ENCODE results near the gene FAF1. TPM values are rescaled to one million over a fixed set of nuclear protein-coding genes. Genes with fewer than 3 reads are reported as not detected.
"Not testable (repeated sequence)": the region's sequence is repeated elsewhere in the genome, so short reads cannot be mapped to it uniquely, and the experiment has no call there.

FAF1 gene
- 10 to 100 TPM; 25.1 to 55.7 (median 38.8) TPM for total RNA-seq

- 0 to 1% methylated on average over 11 to 34 of the region's 80 CpGs for WGBS, 2 donors
- no peaks in the 10 kb centered on the region for H3K36me3 ChIP-seq
- H3K4me3 ChIP-seq: peak within 1 kb of the TSS; percentile 53 to 86 (median 69)
- H3K4me1 ChIP-seq: peaks cover 0 to 26% (median 9%) of the 10 kb centered on the region in 4 donors
- DNase-seq (ENCODE audit: low spot score in 2 of 2): peak; percentile 95
- H3K27me3 ChIP-seq: no peaks in the 10 kb centered on the region
- no peaks in the 10 kb centered on the region for H3K9me3 ChIP-seq
- TF ChIP-seq POLR2A (IDR thresholded peaks at IDR 0.05) (peak; percentile 66 to 83), EP300 (IDR thresholded peaks at IDR 0.05) (peak; percentile 76 to 98)
- TF ChIP-seq, protein P1, sequence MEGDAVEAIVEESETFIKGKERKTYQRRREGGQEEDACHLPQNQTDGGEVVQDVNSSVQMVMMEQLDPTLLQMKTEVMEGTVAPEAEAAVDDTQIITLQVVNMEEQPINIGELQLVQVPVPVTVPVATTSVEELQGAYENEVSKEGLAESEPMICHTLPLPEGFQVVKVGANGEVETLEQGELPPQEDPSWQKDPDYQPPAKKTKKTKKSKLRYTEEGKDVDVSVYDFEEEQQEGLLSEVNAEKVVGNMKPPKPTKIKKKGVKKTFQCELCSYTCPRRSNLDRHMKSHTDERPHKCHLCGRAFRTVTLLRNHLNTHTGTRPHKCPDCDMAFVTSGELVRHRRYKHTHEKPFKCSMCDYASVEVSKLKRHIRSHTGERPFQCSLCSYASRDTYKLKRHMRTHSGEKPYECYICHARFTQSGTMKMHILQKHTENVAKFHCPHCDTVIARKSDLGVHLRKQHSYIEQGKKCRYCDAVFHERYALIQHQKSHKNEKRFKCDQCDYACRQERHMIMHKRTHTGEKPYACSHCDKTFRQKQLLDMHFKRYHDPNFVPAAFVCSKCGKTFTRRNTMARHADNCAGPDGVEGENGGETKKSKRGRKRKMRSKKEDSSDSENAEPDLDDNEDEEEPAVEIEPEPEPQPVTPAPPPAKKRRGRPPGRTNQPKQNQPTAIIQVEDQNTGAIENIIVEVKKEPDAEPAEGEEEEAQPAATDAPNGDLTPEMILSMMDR (IDR thresholded peaks at IDR 0.05): peak in 4 of 5 experiments; percentile 12 to 71 (median 46)
- H3K27ac ChIP-seq: peak within 1 kb of the TSS; percentile 81 to 93 (median 84)
These were observed at the start of gene FAF1 for GRCh38 chr1:50959913-50960844. Gene FAF1 (minus strand): TSS chr1:50960267. CDS start chr1:50959811, 456 bp downstream.

DNA sequence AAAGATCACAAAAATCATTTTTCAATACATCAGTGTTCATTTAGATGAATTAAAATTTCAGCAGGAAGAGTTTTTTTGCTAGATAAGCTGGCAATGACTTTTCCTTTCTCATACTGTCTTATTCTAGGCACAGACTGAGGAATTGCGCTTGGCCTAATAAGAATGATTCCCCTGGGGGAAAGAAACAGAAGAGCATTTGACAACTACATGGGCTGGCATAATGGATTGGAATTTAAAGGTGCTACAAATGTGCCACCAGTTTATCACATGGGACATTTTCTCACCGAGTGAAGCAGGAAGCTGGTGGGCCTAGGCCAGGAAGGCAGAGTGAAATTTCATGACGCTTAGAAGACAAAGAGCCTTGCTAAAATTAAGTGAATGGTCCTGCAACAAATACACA lies 49.3 kb upstream of the FAF1 start:
- Histone ChIP-seq H3K4me1 (no peaks in the 10 kb centered on the region), H3K4me3 (no peak overlapping the region), H3K27me3 (no peaks in the 10 kb centered on the region), H3K27ac (no peak overlapping the region), H3K36me3 (no peaks in the 10 kb centered on the region), H3K9me3 (peaks cover 0 to 27% (median 2%) of the 10 kb centered on the region in 4 donors)
- WGBS, 2 donors: 57 to 73% methylated on average over 3 of the region's 3 CpGs
- TF ChIP-seq POLR2A (IDR thresholded peaks at IDR 0.05): no peak
- no peak for TF ChIP-seq EP300 (IDR thresholded peaks at IDR 0.05)
- TF ChIP-seq, protein P1 (IDR thresholded peaks at IDR 0.05): no peak
- no peak for DNase-seq (ENCODE audit: low spot score in 2 of 2)

DNA sequence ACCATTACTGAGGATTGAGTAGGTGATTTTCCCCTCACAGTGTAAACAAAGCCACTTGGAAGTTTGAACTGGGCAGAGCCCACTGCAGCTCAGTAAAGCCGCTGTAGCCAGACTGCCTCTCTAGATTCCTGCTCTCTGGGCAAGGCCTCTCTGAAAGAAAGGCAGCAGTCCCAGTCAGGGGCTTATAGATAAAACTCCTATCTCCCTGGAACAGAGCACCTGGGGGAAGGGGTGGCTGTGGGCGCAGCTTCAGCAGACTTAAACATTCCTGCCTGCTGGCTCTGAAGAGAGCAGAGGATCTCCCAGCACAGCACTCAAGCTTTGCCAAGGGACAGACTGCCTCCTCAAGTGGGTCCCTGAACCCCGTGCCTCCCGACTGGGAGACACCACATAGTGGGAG lies 45.5 kb upstream of the FAF1 start:
- not testable (repeated sequence) for H3K4me1 ChIP-seq, H3K27me3 ChIP-seq
- WGBS, 2 donors: 92 to 97% methylated on average over 3 to 4 of the region's 4 CpGs

DNA sequence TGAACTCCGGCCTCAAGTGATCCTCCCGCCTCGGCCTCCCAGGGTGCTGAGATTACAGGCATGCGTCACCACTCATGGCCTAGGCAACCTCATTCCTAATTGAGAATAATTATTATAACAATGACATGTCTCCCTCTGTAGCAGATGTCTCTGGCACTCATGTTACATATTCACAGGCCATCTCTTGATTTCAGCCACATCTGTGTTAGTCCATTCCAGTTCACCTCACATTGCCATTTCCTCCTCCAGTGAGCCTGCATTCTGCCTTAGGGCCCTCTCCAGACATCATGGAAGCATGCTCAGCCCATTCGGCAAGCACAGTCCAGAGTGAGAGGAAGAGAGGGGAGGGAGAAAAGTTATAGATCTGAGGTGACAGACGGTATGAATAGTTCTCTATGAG lies 42.4 kb upstream of the FAF1 start:
- WGBS, 2 donors: 78 to 81% methylated on average over 6 of the region's 6 CpGs
- TF ChIP-seq EP300 (IDR thresholded peaks at IDR 0.05): no peak
- no peak for TF ChIP-seq POLR2A (IDR thresholded peaks at IDR 0.05)
- TF ChIP-seq, protein P1 (IDR thresholded peaks at IDR 0.05): no peak
- H3K4me1 ChIP-seq: no peaks in the 10 kb centered on the region
- no peak overlapping the region for H3K27ac ChIP-seq
- no peaks in the 10 kb centered on the region for H3K27me3 ChIP-seq
- peaks cover 0 to 5% (median 0%) of the 10 kb centered on the region in 3 donors for H3K36me3 ChIP-seq
- H3K4me3 ChIP-seq: no peak overlapping the region
- DNase-seq (ENCODE audit: low spot score in 2 of 2): no peak
- H3K9me3 ChIP-seq: peaks cover 0 to 3% (median 0%) of the 10 kb centered on the region in 4 donors

More for the DNA sequence above, 45.5 kb upstream of the FAF1 start:
- peaks cover 0 to 14% (median 0%) of the 10 kb centered on the region in 4 donors for H3K9me3 ChIP-seq
- H3K36me3 ChIP-seq; DNase-seq (ENCODE audit: low spot score in 2 of 2); H3K4me3 ChIP-seq; H3K27ac ChIP-seq: not testable (repeated sequence)

- WGBS, 2 donors: 63 to 64% methylated on average over 2 of the region's 2 CpGs
- Histone ChIP-seq H3K4me3 (no peak overlapping the region), H3K36me3 (peaks cover 0 to 5% (median 0%) of the 10 kb centered on the region in 3 donors), H3K4me1 (no peaks in the 10 kb centered on the region), H3K9me3 (no peaks in the 10 kb centered on the region), H3K27ac (no peak overlapping the region), H3K27me3 (no peaks in the 10 kb centered on the region)
- TF ChIP-seq POLR2A (IDR thresholded peaks at IDR 0.05): no peak
- TF ChIP-seq EP300 (IDR thresholded peaks at IDR 0.05): no peak
- TF ChIP-seq, protein P1 (IDR thresholded peaks at IDR 0.05): no peak
- DNase-seq (ENCODE audit: low spot score in 2 of 2): no peak
These were observed 40.6 kb upstream of the FAF1 start for GRCh38 chr1:51000651-51001050.

All from tibial nerve (tissue), 4 donors.